HG03565 (cell line): Measurements from ENCODE around the gene TCEA3.

Source experiments
- ATAC-seq: cut with Tn5 transposase; IDR thresholded peaks from one replicate; pipeline ENCODE4 v1.9.1; 2021; ENCODE audit warnings: mild to moderate bottlenecking, moderate library complexity; ENCODE audit not compliant: unreplicated experiment

The TCEA3 gene

DNA sequence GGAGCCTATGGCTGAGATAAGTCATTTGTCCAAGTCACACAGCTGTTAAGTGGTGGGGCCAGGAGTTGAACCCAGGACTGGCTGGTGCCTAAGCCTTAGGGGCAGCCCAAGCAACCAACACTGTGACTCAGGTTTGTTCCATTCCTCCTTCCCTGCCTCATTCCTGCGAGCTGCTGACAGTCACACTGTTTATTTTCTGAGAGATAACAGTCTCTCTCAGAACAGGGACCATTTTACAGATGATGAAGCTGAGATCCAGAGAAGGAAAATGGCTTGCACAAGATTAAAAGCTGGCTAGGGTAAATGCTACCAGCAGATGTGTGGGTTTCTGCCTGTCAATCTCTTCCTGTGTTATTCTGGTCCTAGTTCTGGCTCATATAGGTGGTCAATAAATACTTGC is 24.3 kb upstream of the TCEA3 start:
- ATAC-seq = no peak

DNA sequence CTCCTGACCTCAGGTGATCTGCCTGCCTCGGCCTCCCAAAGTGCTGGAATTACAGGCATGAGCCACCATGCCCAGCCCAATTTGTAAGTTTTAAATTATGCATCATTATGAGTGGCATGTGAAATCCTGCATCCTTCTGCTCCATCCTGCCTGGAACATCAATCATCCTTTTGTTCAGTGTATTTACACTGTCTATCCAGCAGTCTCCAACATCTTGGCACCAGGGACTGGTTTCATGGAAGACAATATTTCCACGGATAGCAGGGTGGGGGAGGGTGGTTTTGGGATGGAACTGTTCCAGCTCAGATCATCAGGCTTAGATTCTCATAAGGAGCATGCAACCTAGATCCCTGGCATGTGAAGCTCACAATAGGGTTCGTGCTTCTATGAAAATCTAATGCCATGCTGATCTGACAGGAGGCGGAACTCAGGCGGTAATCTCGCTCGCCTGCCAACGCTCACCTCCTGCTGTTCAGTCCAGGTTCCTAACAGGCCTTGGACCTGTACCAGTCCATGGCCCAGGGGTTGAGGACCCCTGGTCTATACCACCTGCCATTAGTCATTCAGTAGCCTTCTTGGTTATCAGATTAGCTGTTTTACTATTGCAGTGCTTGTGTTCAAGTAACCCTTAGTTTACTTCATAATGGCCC is 22.2 kb upstream of the TCEA3 start:
- no peak for ATAC-seq

DNA sequence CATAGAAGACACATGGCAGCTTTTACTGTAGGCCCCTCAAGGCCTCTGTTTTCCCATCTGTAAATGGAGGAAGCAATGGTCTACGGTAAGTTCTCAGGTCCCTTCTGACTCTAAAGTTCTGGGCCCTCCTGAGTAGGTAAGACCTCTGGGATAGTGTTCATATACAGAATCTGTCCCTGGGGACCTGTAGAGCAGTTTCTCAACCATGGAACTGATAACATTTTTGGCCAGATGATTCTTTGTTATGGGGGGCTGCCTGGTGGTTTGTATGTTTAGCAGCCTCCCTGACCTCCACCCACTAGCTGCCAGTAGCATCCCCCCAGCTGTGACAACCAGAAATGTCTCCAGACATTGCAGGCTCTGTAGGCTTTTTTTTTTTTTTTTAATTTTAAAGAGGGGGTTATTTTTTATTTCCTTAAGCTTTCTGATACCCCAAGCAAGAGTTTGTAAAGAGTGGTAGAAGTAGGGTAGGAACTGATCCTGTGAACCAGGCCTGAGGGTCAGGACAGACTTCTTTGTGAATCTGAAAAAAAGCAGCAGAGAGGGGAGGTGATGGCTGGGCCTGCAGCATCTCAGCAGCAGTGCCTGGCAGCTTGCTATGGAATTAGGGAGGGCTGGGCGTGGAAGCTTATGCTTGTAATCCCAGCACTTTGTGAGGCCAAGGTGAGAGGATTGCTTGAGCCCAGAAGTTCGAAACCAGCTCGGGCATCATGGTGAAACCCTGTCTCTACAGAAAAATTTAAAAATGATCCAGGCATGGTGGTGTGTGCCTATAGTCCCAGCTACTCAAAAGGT is 20.2 kb upstream of the TCEA3 start:
- ATAC-seq = no peak

DNA sequence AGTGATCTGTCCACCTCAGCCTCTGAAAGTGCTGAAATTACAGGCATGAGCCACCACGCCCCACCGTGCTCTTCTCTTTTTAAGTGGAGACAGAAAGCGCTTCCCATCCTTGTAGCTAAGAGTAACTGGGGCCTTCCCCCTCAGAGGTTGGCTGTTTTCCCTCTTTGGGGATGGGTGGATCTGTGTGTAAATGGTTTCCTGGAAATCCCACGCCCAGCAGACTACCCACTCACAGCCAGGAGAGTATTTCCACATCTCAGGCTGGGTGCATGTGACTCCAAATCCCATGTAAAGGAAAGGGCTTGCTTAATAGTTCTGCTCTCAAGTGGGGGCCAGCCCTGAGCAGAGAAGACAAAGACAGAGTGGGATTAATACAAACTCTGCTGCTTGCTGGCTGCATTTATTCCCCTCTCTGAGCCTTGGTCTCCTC is 19.6 kb upstream of the TCEA3 start:
- no peak for ATAC-seq

DNA sequence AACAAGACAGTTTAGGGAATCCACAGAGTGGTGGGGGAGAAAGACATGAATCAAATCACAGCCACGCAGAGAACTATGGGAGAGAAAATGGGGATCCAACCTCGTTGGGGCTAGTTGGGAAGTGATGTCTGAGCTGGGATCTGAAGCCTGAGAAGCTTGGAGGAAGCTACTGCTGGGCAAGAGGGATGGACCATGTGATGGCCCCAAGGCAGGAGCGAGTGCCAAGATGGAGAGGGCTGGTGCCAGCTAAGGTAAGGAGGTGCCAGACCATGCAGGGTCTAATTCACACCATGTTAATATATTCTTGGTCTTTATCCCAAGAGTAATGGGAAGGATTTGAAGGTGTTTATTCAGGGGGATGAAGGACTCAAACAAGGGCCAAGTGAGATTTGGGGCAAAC is 18.2 kb upstream of the TCEA3 start:
- ATAC-seq = no peak

DNA sequence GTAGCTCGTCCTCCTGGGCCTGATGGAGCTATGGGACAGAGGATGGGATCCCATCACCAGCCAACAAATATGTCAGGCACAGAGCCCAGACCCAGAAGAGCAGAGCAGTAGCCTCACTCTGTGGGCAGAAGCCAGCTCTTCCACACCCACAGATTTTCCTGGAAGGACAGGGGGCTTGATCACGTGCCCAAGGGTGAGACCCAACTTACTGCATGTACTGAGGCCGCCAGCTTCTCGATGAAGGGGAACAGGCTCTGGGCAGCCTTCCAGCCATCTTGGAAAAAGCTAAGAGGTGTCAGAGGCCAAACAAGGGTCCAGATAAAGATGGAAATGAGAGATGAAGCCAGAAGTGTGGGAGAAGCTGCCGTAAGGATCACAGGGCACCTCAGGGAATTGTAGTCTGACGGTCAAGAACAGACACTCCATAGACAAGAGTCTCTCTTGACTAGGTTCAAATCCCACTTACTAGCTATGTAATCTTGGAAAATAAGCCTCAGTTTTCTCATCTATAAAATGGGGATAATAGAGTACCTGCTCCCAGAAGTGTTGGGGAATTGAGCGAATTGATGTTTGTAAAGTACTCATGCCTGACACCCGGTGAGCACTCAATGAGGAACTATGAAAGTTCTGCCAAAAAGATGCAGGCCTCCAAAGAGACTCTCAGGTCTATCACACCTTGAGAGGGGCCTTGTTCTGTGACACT is 17.0 kb upstream of the TCEA3 start:
- no peak for ATAC-seq

DNA sequence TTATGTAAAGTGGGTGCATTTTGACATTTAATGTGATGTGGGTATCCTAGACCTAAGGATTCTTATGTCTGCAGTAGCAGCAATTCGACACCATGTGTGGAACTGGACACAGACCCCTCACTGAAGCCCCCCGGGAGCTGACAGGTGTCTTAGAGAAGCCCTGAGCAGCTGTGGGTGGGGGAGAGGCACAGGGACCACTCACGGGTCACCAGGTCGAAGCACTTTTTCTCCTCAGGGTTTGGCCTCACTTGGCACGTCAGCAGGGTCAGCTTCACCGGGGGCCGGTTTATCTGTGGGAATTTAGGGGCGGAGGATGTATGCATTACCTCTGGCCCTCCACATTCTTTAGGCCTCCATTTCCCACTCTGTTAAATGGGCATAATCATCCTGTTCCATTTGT is 14.0 kb upstream of the TCEA3 start:
- ATAC-seq = no peak

DNA sequence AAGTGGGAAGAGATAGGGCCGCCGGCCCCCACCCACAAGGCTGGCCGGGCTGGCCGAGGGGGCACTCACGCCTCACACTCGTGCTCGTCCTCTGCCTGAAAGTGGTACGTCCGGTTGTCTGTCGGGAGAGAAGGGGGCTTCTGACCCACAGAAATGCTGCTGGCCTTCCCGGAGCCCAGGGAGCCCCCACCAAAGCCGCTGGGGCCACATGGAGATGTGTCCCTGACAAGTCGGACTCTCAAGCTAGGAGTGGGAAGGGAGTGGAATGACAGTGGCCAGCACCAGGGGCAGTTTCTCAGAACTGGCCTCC is 12.8 kb upstream of the TCEA3 start:
- no peak for ATAC-seq

DNA sequence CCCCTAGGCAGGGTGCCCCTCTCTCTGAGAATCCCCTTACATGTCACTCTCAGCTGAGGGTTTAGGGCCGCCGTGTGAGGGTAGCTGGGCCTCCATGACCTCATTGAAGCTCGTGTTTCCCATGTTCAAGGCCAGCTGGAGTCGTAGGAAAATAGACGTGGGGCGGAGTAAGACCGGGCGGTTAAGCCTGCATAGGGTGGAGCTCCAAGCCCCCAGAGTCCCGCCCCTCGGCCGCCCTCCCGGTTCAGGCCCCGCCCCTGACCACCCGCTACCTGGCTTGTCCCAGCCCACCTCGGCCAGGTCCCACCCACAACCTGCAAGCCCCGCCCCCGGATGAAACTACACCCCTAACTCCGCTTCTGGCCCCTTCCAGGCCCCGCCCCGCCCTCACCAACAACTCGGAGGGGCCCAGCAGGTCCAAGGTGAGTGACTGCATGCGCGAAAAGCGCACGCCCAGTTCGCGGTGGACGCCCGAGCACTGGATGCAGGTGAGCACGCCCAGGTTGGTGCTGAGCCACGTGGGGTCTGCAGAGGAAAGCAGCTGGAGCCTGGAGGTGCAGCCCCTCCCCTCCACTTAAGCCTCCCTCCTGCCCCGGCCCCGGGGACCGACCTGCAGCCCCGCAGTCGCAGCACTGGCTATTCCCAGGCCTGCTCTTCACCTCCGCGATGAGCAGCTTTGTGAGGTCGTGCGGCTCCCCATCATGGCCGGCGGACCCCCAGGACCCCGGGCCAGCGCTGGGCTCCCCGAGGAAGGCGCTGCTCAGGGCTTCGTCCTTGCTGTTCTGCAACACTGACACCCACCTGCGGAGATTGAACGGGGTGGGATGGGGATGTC is 12.2 kb upstream of the TCEA3 start:
- ATAC-seq = no peak

DNA sequence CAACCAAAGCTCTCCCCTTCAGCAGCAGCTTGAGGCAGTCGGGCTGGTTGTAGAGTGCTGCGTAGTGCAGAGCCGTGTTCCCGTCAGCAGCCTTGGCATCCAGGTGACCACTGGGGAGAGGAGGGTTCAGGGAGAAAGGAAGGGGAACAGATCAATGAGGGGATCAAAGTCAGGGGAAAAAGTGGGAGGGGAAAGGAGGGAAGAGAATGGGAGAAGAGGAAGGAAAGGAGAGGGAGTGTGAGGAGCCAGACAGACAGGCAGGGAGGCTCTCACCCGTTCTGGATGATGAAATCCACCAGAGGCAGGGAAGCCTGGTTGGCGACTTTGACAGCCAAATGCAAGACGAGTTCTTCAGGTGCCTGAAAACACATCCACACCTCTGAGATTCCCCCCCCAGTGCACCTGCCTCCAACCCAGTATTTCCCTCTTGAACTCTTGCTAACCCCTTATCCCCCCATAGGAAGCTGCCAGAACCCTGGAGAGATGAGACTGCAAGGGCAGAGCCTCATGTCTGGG is 9.8 kb upstream of the TCEA3 start:
- ATAC-seq = no peak

DNA sequence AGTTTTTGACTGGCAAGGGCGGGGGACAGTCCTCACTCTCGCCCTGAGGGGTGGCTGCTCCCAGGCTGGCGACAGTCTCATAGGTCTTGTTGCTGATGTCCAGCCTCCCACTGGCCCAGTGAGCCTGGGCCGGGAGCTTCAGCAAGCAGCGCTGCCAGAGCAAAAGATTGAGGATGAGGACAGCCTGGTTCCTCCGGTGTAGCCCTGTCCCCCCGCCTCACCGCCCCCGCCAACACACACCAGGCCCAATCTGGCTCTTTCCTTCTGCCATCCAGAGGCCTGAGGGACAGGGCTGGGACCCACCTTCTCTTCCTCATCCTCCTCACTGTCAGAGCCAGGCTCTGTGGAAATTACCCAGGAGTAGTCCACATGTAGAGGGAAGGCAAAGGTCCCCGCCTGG is 8.6 kb upstream of the TCEA3 start:
- ATAC-seq = no peak

DNA sequence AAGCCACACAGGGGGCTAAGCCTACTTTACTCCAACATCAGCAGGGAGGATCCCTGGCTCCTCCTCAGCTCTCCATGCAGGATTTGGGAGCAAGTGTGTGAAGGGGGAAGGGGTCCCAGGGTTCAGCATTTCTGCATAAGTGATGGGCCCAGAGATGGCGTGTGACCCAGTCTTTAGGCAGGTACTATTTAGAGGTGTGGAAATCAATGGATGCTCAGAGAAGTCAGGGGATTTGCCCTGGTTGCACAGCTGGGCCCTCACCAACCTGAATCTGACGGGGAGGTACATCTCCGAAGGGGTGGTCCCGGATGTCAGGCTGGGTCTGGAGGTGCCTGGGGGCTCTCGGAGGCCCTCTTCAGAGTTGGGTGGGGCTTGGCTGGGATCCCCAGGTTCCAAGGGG is 6.9 kb upstream of the TCEA3 start:
- no peak for ATAC-seq

DNA sequence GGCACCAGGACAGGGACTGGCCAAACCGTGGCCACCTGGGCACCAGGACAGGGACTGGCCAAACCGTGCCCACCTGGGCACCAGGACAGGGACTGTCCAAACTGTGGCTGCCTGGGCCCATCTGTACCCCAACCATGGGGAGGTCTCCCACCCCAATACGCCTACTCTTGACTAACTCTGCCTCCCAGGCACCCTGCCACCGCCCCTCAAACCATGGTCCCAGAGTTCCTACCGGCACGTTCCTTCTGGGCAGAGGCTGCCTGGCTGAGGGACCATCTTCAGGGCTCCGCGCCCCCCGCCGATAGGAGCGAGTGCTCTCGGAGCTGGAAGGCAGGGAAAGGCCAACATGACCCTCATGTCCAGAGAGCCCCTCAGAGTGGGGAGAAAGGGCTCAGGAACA is 6.3 kb upstream of the TCEA3 start:
- no peak for ATAC-seq

DNA sequence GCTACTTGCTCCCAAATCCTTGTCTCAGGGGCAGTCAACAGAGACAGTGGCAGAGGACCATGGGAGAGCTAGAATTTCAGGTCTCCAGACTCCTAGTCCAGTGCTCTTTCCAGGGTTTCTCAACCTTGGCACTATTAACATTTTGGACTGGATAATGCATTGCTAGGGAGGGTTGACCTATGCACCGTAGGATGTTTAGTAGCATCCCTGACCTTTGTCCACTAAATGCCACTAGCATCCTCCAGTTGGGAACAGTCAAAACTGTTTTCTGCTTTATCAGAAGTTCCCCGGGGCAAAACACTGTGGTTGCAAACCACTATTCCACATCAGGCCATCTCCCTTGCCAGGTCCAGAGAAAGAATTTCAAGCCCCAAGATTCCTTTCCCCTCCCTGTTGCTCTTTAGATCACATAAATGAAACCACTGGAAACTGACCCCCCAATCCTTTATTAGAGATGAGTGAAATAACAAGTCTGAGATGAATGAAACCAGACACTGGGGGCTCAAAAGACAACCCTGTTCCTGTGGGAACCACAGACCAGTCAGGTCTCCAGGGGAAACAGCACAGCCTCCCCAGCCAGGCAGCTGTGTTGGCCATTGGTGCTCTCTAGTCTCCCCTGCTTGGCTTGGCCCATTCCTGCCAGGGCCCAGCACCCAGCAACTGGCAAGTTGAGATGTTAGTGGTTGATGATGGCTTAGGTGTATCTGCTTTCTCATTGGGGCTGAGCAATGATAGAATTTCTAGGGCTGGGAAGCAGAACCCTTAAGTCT is 3.8 kb upstream of the TCEA3 start:
- no peak for ATAC-seq

DNA sequence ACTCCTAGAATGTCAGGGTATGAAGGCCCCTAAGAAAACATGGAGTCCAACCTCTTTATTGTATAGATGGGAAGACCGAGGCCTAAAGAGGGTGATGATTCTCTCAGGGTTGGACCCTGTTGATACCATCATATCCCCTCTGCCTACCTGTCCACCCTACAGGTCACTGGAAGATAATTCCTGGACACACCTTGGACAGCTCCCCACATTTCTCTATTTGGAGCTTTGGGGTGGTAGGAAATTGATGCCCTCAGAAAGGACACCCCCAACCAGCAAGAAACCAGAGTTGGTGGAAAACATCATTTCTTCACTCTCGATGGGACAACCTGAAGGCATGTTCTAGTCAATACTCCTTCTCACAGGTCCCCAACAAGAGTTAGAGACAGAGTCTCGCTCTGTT is 3.0 kb upstream of the TCEA3 start:
- no peak for ATAC-seq

DNA sequence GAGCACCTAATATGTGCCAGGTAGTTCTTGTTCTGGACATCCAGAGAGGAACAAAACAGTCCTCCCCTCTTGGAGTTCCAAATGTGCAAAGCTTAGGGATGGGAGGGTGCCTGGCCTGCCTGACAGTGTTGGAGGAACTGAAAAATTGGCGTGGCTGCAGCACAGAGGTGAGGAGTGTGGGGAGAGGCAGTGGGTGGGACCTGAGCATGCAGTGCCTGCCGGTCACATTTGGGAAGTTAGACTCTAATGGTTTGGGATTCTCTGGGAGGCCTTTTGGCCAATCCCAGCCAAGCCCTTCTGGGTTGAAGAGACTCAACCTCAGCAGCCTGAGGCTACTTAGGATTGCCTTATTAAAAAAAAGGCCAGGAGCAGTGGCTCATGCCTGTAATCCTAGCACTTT is 2.3 kb upstream of the TCEA3 start:
- no peak for ATAC-seq

DNA sequence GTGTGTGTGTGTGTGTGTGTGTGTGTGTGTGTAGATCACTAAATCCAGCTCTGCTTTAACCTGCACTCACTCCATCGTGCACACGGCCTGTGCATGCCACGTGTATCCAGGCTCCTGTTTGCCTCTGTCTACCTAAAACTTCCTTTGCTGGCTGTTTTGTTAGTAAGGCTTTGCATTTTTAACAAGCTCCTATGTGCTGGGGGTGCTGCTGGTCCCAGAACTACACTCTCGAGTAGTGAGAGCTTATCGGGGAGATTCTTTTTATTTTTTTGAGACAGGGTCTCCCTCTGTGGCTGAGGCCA is 596 bp upstream of the TCEA3 start:
- ATAC-seq = no peak

DNA sequence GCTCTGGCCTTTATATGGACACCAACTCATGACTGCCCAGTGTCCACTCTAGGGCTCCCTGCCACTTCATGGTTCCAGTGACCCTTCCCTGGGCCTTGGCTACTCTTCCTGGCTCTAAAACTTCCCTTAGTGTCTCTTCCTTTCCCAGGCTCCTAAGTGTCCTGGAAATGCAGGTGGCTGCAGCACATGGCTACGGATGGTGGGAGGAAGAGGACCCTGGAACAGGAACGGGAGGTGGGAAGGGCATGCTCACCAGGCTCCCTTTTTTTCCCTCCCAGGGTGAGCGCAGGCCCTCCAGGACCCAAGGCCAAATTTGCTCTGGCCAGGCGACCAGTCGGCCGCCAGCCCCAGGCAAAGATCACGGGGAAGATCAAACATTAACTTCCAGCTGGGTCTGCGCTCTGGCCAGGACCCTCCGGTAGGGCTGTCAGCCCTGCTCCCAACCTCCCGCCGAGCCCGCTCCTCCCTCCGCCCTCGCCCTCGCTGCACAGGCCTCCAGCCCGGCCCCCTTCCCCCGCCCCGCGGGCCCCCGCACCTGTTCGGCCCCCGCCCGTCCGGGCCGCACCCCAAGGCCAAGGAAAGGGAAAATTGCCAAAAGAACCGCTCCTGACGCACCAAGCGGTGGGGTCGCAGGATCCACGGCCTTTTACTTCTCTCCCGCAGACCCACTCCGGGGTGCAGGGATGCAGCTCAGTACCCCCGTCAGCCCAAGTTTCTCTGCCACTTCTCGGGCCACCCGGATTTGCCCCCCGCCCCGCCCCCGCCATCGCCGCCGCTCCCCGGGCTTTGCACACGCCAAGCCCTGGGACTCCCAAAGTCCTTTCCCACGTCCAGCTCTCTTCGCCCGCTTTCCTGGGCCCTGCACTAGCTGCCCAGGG is 894 bp downstream of the TCEA3 start:
- no peak for ATAC-seq

DNA sequence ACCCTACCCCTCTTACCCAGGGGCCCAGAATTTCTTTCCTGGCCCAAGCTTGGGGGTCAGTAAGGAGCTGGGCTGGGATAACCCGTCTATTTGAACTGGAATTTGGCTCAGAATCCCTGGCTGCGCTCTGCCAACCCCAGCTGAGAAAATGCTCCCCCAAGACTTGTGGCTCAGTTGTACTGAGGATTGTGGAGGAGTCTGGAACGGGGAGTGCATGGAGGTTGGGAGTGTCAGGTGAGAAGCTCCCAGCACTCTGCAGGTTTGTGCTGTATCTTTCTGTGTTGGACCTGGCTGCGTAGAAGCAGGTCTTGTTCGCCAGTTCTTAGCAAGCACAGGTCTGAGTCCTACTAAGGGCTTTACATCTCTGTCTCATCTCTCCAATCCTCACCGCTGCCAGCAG is 1.6 kb downstream of the TCEA3 start:
- no peak for ATAC-seq
